ENCODE data around the gene VAV3.

Gene VAV3

DNA sequence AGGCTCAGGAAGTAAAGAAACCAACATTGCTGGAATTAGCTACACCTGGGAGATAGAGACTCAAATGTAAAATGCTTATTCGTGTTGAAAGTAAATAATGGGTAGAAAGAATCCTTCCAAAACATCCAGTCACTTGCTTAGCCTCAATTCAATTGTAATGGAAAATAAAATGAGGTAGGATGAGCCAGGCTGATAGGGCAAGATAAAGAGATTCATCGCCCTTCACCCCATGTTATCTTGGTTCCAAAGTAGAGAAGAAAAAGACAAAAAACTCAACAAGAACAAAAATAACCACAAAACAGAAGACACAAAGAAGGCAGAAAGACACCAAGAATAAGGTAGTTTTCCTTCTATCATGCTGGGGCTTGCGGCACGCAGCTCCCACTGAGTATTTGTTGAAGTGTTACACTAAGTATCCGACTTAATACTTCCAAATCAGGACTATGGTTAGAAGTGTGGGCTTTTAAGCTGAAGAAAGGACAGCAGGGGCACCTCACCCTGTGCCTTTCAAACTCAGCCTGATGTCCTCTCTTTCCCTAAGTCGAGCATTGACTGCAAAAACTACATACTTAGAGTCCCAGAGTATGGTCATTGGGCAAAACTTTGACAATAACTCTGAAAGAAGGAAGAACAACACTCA is 202.1 kb downstream of the VAV3 start:
- Mint-ChIP-seq H3K27me3 (ENCODE audit: low read depth) (no peaks in the 10 kb centered on the region), H3K4me1 (no peaks in the 10 kb centered on the region), H3K36me3 (ENCODE audit: low read depth) (peaks cover 2% of the 10 kb centered on the region), H3K4me3 (no peak overlapping the region), H3K27ac (peak overlapping the region in 1 of 3 experiments; percentile 42), H3K9me3 (no peaks in the 10 kb centered on the region)
- TF ChIP-seq, protein P1, sequence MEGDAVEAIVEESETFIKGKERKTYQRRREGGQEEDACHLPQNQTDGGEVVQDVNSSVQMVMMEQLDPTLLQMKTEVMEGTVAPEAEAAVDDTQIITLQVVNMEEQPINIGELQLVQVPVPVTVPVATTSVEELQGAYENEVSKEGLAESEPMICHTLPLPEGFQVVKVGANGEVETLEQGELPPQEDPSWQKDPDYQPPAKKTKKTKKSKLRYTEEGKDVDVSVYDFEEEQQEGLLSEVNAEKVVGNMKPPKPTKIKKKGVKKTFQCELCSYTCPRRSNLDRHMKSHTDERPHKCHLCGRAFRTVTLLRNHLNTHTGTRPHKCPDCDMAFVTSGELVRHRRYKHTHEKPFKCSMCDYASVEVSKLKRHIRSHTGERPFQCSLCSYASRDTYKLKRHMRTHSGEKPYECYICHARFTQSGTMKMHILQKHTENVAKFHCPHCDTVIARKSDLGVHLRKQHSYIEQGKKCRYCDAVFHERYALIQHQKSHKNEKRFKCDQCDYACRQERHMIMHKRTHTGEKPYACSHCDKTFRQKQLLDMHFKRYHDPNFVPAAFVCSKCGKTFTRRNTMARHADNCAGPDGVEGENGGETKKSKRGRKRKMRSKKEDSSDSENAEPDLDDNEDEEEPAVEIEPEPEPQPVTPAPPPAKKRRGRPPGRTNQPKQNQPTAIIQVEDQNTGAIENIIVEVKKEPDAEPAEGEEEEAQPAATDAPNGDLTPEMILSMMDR (IDR thresholded peaks at IDR 0.05; ENCODE audit: unreplicated experiment in 3 of 3), result no peak

DNA sequence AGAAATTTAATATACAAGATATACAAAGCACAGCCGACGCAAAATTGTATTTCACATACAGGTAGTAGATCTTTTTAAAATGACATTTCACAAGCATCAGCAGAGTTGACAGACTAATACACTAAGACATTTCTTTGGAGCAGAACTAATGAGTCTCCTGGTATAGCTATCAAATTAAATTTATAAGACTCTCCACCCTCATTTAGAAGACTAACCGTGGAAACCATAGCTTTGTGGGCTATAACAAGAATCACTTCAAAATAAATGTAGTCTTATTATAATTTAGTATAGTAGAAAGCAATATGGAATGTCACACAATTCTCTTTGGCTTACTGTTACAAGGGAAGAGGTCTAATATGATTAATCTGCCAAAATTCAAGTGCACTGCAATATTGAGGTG is 204.9 kb downstream of the VAV3 start:
- Mint-ChIP-seq H3K36me3 (ENCODE audit: low read depth) (no peaks in the 10 kb centered on the region), H3K27ac (no peak overlapping the region), H3K4me1 (no peaks in the 10 kb centered on the region), H3K9me3 (no peaks in the 10 kb centered on the region), H3K27me3 (ENCODE audit: low read depth) (no peaks in the 10 kb centered on the region), H3K4me3 (no peak overlapping the region)
- TF ChIP-seq, protein P1 (IDR thresholded peaks at IDR 0.05; ENCODE audit: unreplicated experiment in 3 of 3), result no peak

DNA sequence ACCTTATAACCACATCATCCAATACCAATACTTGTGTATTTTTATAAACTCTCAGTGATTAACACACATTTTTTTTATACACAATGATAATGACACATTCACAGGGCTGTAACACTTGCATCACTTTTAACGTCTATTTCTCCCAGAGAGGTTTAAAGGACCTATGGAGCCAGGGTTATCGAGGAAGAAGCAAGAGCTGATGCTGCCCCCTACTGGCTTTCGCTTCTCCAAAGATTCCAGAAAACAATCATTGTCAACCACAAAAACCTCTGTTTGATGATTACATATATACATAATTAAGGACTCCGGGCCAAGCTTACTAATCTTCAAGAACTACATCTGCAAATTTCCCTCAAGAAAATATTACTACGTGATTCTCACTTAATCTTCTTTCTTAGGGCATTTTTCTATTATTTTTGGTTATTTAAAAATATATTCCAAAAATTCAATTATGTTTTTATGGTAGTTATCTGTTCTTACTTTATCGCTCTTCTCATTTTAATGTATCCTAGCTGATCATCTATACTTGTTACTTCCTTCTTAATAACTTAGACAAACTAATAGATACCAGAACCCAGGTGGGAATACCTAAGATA is 214.5 kb downstream of the VAV3 start:
- no peaks in the 10 kb centered on the region for H3K27me3 Mint-ChIP-seq (ENCODE audit: low read depth)
- H3K36me3 Mint-ChIP-seq (ENCODE audit: low read depth), result no peaks in the 10 kb centered on the region
- no peaks in the 10 kb centered on the region for H3K4me1 Mint-ChIP-seq
- H3K27ac Mint-ChIP-seq, result no peak overlapping the region
- no peaks in the 10 kb centered on the region for H3K9me3 Mint-ChIP-seq
- H3K4me3 Mint-ChIP-seq, result no peak overlapping the region
- TF ChIP-seq, protein P1 (IDR thresholded peaks at IDR 0.05; ENCODE audit: unreplicated experiment in 3 of 3), result peak; percentile 70 to 79 (median 72)

DNA sequence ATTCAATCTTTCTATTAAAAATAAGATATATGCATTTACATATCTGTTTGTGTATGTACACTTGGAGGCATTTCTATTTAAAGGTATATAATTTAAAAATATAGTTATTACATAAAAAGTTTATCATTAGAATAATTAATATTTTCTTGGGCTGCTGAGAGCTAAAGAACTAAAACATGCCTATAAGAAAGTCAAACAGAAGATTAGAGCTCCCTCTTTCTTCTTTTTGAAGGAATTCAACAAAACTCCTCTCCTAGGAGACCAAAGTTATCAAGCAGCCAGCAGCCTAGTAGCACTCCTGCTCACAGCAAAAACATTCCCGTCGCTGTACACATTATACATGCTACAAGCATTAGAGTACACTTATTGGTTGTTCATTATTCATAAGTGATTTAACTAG is 216.4 kb downstream of the VAV3 start:
- Mint-ChIP-seq H3K36me3 (ENCODE audit: low read depth) (no peaks in the 10 kb centered on the region), H3K27me3 (ENCODE audit: low read depth) (no peaks in the 10 kb centered on the region), H3K9me3 (no peaks in the 10 kb centered on the region), H3K27ac (peak overlapping the region in 1 of 3 experiments; percentile 42), H3K4me1 (no peaks in the 10 kb centered on the region), H3K4me3 (no peak overlapping the region)
- TF ChIP-seq, protein P1 (IDR thresholded peaks at IDR 0.05; ENCODE audit: unreplicated experiment in 3 of 3), result peak; percentile 51 to 68 (median 60)

DNA sequence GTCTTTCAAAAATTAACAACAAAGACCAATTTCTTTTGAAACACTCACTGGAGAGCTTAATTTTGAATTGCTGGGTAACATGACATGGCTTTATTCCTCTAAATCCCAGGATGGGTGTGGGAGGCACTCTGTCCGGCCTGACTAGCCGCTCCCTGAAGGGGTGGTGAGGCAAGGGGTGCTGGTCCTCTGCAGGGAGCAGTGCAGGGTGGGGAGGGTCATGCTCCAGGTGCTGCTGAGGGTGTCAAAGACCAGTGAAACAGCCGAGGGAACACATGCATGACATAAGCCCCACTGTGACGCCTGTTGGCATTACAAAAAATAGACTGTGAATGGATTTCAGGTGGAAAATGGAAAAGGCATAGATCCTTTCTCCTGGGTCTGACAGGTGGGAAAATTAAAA is 223.7 kb downstream of the VAV3 start:
- Mint-ChIP-seq H3K4me3 (no peak overlapping the region), H3K9me3 (peaks cover 2% of the 10 kb centered on the region), H3K27ac (no peak overlapping the region), H3K4me1 (peaks cover 9% of the 10 kb centered on the region), H3K36me3 (ENCODE audit: low read depth) (no peaks in the 10 kb centered on the region), H3K27me3 (ENCODE audit: low read depth) (no peaks in the 10 kb centered on the region)
- TF ChIP-seq, protein P1 (IDR thresholded peaks at IDR 0.05; ENCODE audit: unreplicated experiment in 3 of 3), result no peak

DNA sequence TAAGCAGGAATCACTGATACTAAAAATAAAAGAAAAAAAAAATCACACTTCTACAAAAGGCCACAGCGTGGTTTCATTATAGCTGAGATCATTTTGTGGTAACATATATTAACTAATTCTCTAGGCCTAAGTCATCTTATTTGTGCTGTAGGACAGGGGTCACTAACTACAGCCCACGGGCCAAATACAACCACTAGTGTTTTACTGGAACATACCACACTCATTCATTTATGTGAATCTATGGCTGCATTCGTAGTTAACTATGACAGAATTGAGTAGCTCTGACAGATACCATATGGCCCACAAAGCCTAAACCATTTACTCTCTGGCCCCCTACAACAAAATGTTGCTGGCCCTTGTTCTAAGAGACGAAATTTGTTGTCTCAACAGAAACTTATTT is 224.4 kb downstream of the VAV3 start:
- Mint-ChIP-seq H3K27me3 (ENCODE audit: low read depth) (no peaks in the 10 kb centered on the region), H3K27ac (peak overlapping the region in 2 of 3 experiments; percentile 6 to 7), H3K9me3 (peaks cover 2% of the 10 kb centered on the region), H3K36me3 (ENCODE audit: low read depth) (no peaks in the 10 kb centered on the region), H3K4me1 (peaks cover 9% of the 10 kb centered on the region), H3K4me3 (no peak overlapping the region)
- TF ChIP-seq, protein P1 (IDR thresholded peaks at IDR 0.05; ENCODE audit: unreplicated experiment in 3 of 3), result no peak

Data from nephron (organoid).